Measurements from ENCODE around the gene LRRC63.

Gene LRRC63

GRCh38 chr13:46195016-46195415 lies 16.7 kb upstream of the LRRC63 start:
- no peak for TF ChIP-seq CTCF (conservative IDR thresholded peaks at IDR 0.05; ENCODE audit: low read depth, low read length)
- no peak for DNase-seq (ENCODE audit: low read depth)
- no peak overlapping the region for H3K4me3 ChIP-seq (ENCODE audit: low read length)

DNA sequence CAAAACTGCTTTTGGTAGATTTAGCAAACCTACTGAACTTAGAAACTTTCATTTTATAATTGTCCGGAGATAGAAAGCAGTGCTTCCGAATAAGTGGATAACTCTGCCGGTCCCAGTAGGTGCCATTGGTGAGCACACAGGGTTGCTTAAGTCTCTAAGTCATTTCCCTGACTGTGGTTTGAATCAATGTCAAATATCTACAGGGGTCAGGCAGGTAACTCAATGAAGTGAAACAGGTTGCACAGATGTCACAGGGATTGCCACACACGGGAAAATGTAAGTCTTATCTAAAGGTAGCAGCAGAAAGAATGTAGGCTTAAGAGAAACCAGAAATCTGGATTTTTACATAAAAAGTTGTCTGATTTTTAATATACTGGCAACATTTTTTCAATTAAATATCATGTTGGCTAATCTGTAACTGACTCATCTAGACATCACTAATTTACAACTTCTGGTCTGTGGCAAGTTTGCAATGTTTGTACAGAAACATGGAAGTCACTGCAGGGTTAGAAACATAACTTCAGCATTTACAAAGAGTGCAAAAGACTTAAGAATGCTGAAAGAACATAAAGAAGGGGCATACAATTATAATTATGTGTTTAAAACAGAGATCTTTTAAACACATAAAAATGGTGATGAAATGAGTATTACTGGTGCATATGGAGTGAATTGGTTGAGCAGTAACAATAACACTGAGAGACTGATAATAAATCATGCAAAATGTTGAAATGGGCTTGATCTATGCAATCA lies 14.3 kb upstream of the LRRC63 start:
- DNase-seq (ENCODE audit: low read depth) = no peak
- no peak for TF ChIP-seq CTCF (conservative IDR thresholded peaks at IDR 0.05; ENCODE audit: low read depth, low read length)
- no peak overlapping the region for H3K4me3 ChIP-seq (ENCODE audit: low read length)

DNA sequence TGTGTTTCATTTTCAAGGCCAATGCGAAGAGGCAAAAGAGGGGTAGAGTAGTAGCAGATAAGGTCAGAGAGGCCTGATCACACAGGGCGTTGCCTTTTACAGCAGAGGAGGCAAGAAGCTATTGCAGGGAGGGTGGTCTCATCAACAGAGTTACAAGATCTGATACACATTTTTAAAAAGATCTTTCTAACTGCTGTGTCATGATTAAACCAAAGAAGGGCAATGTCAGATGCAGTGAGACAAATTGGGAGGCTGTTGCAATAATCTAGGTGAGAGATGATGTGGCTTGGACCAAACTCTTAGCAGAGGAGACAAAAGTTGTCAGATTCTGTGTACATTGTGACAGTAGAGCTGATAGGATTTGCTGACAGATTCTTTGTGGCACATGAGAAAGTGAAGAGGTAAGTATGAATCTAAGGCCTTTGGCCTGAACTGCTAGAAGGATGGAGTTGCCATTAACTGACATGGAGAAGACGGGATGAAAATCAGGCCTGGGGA lies 13.0 kb upstream of the LRRC63 start:
- no peak for DNase-seq (ENCODE audit: low read depth)
- no peak overlapping the region for H3K4me3 ChIP-seq (ENCODE audit: low read length)
- TF ChIP-seq CTCF (conservative IDR thresholded peaks at IDR 0.05; ENCODE audit: low read depth, low read length) = no peak

GRCh38 chr13:46202188-46202795 lies 9.4 kb upstream of the LRRC63 start:
- DNase-seq (ENCODE audit: low read depth) = no peak
- TF ChIP-seq CTCF (conservative IDR thresholded peaks at IDR 0.05; ENCODE audit: low read depth, low read length) = no peak
- no peak overlapping the region for H3K4me3 ChIP-seq (ENCODE audit: low read length)

- no peak for TF ChIP-seq CTCF (conservative IDR thresholded peaks at IDR 0.05; ENCODE audit: low read depth, low read length)
- no peak overlapping the region for H3K4me3 ChIP-seq (ENCODE audit: low read length)
- no peak for DNase-seq (ENCODE audit: low read depth)
Observed at GRCh38 chr13:46202966-46203365, 8.8 kb upstream of the LRRC63 start.

DNA sequence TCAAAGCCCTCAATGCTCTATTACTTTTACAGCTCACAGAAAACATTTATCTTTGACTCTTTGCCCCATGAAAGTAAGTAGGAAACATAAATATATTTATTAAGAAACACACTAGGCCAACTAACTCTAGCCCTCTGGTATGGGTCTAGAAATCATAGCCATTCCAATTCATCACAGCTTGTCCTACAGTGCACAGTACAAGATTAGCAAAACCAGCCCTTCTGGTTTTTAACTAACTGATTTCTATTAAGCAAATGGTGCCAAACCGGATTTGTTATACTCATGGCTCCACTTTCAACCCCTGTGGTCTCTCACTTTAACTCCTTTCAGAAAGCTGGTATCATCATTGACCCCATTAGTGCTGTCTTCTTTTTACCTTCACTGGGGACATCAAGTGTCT lies 5.6 kb upstream of the LRRC63 start:
- no peak overlapping the region for H3K4me3 ChIP-seq (ENCODE audit: low read length)
- TF ChIP-seq CTCF (conservative IDR thresholded peaks at IDR 0.05; ENCODE audit: low read depth, low read length) = no peak
- no peak for DNase-seq (ENCODE audit: low read depth)

GRCh38 chr13:46207828-46208227 lies 3.9 kb upstream of the LRRC63 start:
- TF ChIP-seq CTCF (conservative IDR thresholded peaks at IDR 0.05; ENCODE audit: low read depth, low read length) = no peak
- DNase-seq (ENCODE audit: low read depth) = no peak
- H3K4me3 ChIP-seq (ENCODE audit: low read length) = no peak overlapping the region

Data from retinal pigment epithelial cell (primary cell).